Osteoblast (primary cell): ENCODE data around the gene SMAD5. TPM values are rescaled to one million over a fixed set of nuclear protein-coding genes. Genes with fewer than 3 reads are reported as not detected.
A peak's percentile ranks its signal among the peaks of the same experiment; 100 is the strongest.

ENCODE experiments used
- DNase-seq: peaks from one replicate; pipeline ENCODE4 v3.0.0; 2011; ENCODE audit warnings: low spot score, mixed read lengths; ENCODE audit not compliant: insufficient read length; ENCODE audit errors: missing footprints
- H2AFZ ChIP-seq: 2 replicates; pipeline ENCODE4 v1.6.0; 2011; ENCODE audit warnings: mild to moderate bottlenecking, low read length
- H3K27ac ChIP-seq: 2 replicates; pipeline ENCODE4 v1.5.1; 2011; ENCODE audit warnings: mild to moderate bottlenecking, low read depth, low read length, moderate library complexity
- H3K27me3 ChIP-seq: 2 replicates; pipeline ENCODE4 v1.6.0; 2012; ENCODE audit warnings: mild to moderate bottlenecking, control low read depth, inconsistent platforms, low read length, moderate library complexity; ENCODE audit not compliant: insufficient read depth
- H3K36me3 ChIP-seq: 2 replicates; pipeline ENCODE4 v1.5.1; 2011; ENCODE audit warnings: mild to moderate bottlenecking, low read length, control low read depth, moderate library complexity; ENCODE audit not compliant: insufficient read depth
- H3K4me1 ChIP-seq: 2 replicates; pipeline ENCODE4 v1.5.1; 2011; ENCODE audit warnings: mild to moderate bottlenecking, low read length, control low read depth, moderate library complexity; ENCODE audit not compliant: insufficient read depth
- H3K4me2 ChIP-seq: 2 replicates; pipeline ENCODE4 v1.6.0; 2011; ENCODE audit warnings: mild to moderate bottlenecking, low read length; ENCODE audit not compliant: insufficient read depth
- H3K4me3 ChIP-seq: fragments of 200-600 bp; sonication (generic); 3 replicates; pipeline ENCODE4 v1.5.1; 2012; ENCODE audit warnings: mild to moderate bottlenecking, low read length, inconsistent platforms; ENCODE audit not compliant: insufficient read depth
- H3K79me2 ChIP-seq: 2 replicates; pipeline ENCODE4 v1.6.0; 2012; ENCODE audit warnings: mild to moderate bottlenecking, low read length, control low read depth, inconsistent platforms; ENCODE audit not compliant: insufficient read depth
- H3K9me3 ChIP-seq: 2 replicates; pipeline ENCODE4 v1.5.1; 2011; ENCODE audit warnings: low read depth, low read length, control low read depth
- H4K20me1 ChIP-seq: 2 replicates; pipeline ENCODE4 v1.6.0; 2012; ENCODE audit warnings: mild to moderate bottlenecking, low read length, control low read depth; ENCODE audit not compliant: insufficient read depth
- CTCF ChIP-seq: IDR thresholded peaks from 2 replicates; pipeline ENCODE4 v1.5.1; 2011; ENCODE audit warnings: mild to moderate bottlenecking, low read depth, low read length, moderate library complexity; ENCODE audit errors: extremely low read depth
- total RNA-seq: library from RNA; depleted of rRNA; stranded (reverse); fragments of >200 nt; gene quantifications from 2 replicates; pipeline ENCODE4 v1.2.3, GENCODE V29; 2012

The SMAD5 gene
- total RNA-seq, 1 donor, result 58.6 TPM

GRCh38 chr5:136191304-136192014 lies 58.8 kb downstream of the SMAD5 start:
- H3K79me2 ChIP-seq, result no peaks in the 10 kb centered on the region
- peaks cover 9% of the 10 kb centered on the region for H3K4me1 ChIP-seq
- TF ChIP-seq CTCF, result no peak
- H4K20me1 ChIP-seq, result peaks cover 31% of the 10 kb centered on the region
- H3K27me3 ChIP-seq, result peaks cover 38% of the 10 kb centered on the region
- peak; percentile 87 for DNase-seq
- H3K4me2 ChIP-seq, result peak overlapping the region; percentile 69
- H2AFZ ChIP-seq, result no peak overlapping the region
- no peaks in the 10 kb centered on the region for H3K9me3 ChIP-seq
- H3K27ac ChIP-seq, result no peak overlapping the region
- peaks cover 17% of the 10 kb centered on the region for H3K36me3 ChIP-seq
- H3K4me3 ChIP-seq, result peak overlapping the region; percentile 56

DNA sequence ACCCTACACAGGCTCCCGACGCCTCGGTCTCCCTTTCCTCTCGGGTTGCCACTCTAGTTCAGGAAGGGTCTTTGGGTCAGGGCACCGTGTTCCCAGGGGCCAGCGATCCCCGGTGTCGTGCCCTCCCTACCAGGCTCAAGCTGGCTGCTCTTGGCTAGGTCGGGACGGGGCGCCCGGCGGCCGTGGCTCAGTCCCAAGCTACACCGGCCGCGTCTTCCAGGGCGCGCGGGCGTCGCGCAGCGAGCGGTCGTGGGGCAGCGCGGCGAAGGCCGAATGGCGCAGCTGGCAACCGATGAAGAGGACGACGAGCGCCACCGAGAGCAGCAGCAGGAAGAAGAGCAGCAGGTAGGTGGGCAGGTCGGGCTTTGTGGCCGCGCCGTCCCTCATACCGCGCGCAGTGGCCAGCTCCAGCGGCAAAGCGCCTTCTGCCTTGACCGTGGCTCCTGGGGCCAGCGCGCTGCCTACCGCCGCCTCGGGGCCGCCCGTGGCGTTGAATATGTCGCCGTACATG lies 59.4 kb downstream of the SMAD5 start:
- Histone ChIP-seq H3K27me3 (peaks cover 38% of the 10 kb centered on the region), H3K36me3 (peaks cover 14% of the 10 kb centered on the region)
- peak; percentile 56 for DNase-seq

DNA sequence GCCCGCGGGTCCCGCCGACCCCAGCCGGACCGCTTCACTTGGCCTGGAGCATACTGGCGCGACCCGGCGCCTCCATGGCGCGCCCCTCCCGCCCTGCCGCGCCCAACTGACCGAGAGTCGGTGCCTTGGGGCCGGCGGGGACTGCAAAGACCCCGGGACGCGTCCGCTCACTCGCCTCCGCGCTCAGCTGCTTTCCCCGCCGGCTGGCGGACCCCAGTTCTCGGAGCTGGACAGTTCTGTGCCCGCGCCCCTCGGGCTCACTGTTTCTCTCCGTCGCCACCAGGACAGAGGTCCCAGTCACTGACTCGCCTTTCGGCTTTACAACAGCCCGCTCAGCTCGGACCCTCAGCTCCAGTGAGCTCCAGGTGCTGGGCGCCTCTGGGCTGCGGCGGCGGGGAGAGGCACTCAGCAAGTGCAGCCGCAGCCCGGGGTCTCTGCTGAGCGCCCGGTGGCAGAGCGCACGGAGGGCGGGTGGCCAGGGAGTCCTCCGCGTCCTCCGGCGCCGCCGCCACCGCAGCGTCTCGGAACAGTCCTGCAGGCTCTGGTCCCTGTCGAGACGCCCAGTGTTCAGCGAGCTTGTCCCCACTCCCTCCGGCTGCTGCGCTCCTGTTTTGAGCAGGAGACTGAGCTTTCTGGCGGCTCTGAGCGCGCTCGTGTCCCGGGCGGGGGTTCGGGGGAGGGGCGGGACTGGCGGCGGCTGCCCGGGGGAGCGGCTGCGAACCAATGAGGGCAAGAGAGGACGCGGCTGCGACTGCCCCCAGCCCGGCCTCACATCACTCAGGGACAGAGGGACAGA lies 60.1 kb downstream of the SMAD5 start, which contains the start of gene SMIM32:
SMIM32 (minus strand) TSS at position 637 of the 796 bp plus-strand sequence. CDS start 638 bp downstream, outside the sequence.
- DNase-seq, result peak; percentile 81
- Histone ChIP-seq H2AFZ (no peak within 1 kb of the TSS), H3K27me3 (peaks cover 38% of the 10 kb centered on the region), H3K9me3 (no peaks in the 10 kb centered on the region), H3K4me3 (peak within 1 kb of the TSS; percentile 56), H3K27ac (no peak within 1 kb of the TSS), H3K36me3 (peaks cover 8% of the 10 kb centered on the region), H4K20me1 (peaks cover 22% of the 10 kb centered on the region), H3K79me2 (no peaks in the 10 kb centered on the region), H3K4me1 (peaks cover 9% of the 10 kb centered on the region), H3K4me2 (peak within 1 kb of the TSS; percentile 69)
- no peak for TF ChIP-seq CTCF

More for the DNA sequence above, 59.4 kb downstream of the SMAD5 start:
- peak overlapping the region; percentile 56 for H3K4me3 ChIP-seq
- no peak for TF ChIP-seq CTCF
- no peaks in the 10 kb centered on the region for H3K79me2 ChIP-seq
- no peak overlapping the region for H2AFZ ChIP-seq
- H3K4me1 ChIP-seq, result peaks cover 9% of the 10 kb centered on the region
- H4K20me1 ChIP-seq, result peaks cover 28% of the 10 kb centered on the region
- no peak overlapping the region for H3K27ac ChIP-seq
- H3K9me3 ChIP-seq, result no peaks in the 10 kb centered on the region
- peak overlapping the region; percentile 69 for H3K4me2 ChIP-seq
